Naive thymus-derived CD4-positive, alpha-beta T cell (primary cell): ENCODE measurements around the gene GMDS. TPM values are rescaled to one million over a fixed set of nuclear protein-coding genes. Genes with fewer than 3 reads are reported as not detected.

Experiments used
- ATAC-seq: fragments of 150-1000 bp; cut with Tn5 transposase; 2 replicates; pipeline ENCODE4 v1.10.0; 2021; ENCODE audit warnings: mild to moderate bottlenecking, moderate library complexity
- CTCF ChIA-PET: fragments of 350-600 bp; sonication (Branson Sonifier 250); formaldehyde crosslinking; loops from one replicate; lab custom pipeline; 2021; ENCODE audit warnings: antibody characterized with exemption; lab: Charles Lee
- POLR2A ChIA-PET: fragments of 350-600 bp; sonication (Branson Sonifier 250); formaldehyde crosslinking; loops from one replicate; lab custom pipeline; 2021; ENCODE audit warnings: antibody characterized with exemption, inconsistent platforms; lab: Charles Lee
- DNase-seq, 9 donors: peaks; one replicate each; pipeline versions ENCODE4 v3.0.0 to v3.0.0-alpha.2; 2020 to 2022; ENCODE audit warnings: mixed read lengths in 1 of 9
- H3K27ac ChIP-seq: one replicate; pipeline ENCODE4 v1.7.0; 2013; ENCODE audit warnings: mild to moderate bottlenecking, low read depth, low read length, moderate library complexity
- H3K27me3 ChIP-seq, 2 donors: one replicate each; pipeline ENCODE4 v1.7.0; 2013; ENCODE audit warnings: low read length in 2 of 2, mild to moderate bottlenecking in 2 of 2, moderate library complexity in 2 of 2; ENCODE audit not compliant: control insufficient read depth in 2 of 2, insufficient read depth in 2 of 2
- H3K36me3 ChIP-seq, 3 experiments: 1 replicate in 2 of 3; 2 replicates in 1 of 3; pipeline ENCODE4 v1.7.0; 2013; ENCODE audit warnings: low read length in 3 of 3, mild to moderate bottlenecking in 3 of 3, moderate library complexity in 1 of 3; ENCODE audit not compliant: insufficient read depth in 3 of 3, control insufficient read depth in 2 of 3
- H3K4me1 ChIP-seq, 2 donors: one replicate each; pipeline ENCODE4 v1.7.0; 2013; ENCODE audit warnings: low read length in 2 of 2, mild to moderate bottlenecking in 2 of 2, moderate library complexity in 1 of 2; ENCODE audit not compliant: control insufficient read depth in 2 of 2, insufficient read depth in 2 of 2
- H3K4me3 ChIP-seq: 2 replicates; pipeline ENCODE4 v1.7.0; 2013; ENCODE audit warnings: mild to moderate bottlenecking, low read length
- H3K9me3 ChIP-seq, 3 experiments: 1 replicate in 2 of 3; 2 replicates in 1 of 3; pipeline ENCODE4 v1.7.0; 2013; ENCODE audit warnings: low read length in 3 of 3; ENCODE audit not compliant: control insufficient read depth in 2 of 3
- H3K27ac Mint-ChIP-seq, 9 donors: one replicate each; pipeline ENCODE4 v1.8.0; 2020 to 2022; ENCODE audit warnings: mixed read lengths in 9 of 9, mild to moderate bottlenecking in 8 of 9, moderate library complexity in 5 of 9, inconsistent platforms in 2 of 9
- H3K27me3 Mint-ChIP-seq, 5 donors: one replicate each; pipeline ENCODE4 v1.8.0; 2021 to 2022; ENCODE audit warnings: mixed read lengths in 5 of 5, mild to moderate bottlenecking in 1 of 5
- H3K36me3 Mint-ChIP-seq, 5 donors: one replicate each; pipeline ENCODE4 v1.8.0; 2020 to 2022; ENCODE audit warnings: mixed read lengths in 5 of 5, mild to moderate bottlenecking in 3 of 5, inconsistent platforms in 1 of 5
- H3K4me1 Mint-ChIP-seq, 7 donors: one replicate each; pipeline ENCODE4 v1.8.0; 2020 to 2022; ENCODE audit warnings: mixed read lengths in 7 of 7, mild to moderate bottlenecking in 3 of 7, inconsistent platforms in 1 of 7
- H3K4me3 Mint-ChIP-seq, 10 donors: one replicate each; pipeline ENCODE4 v1.8.0; 2020 to 2022; ENCODE audit warnings: mild to moderate bottlenecking in 10 of 10, mixed read lengths in 10 of 10, moderate library complexity in 6 of 10, inconsistent platforms in 2 of 10
- H3K9me3 Mint-ChIP-seq, 11 donors: one replicate each; pipeline ENCODE4 v1.8.0; 2020 to 2022; ENCODE audit warnings: mixed read lengths in 11 of 11, mild to moderate bottlenecking in 4 of 11, inconsistent platforms in 1 of 11, moderate library complexity in 1 of 11
- intact Hi-C, 2 donors: fragments of 100-400 bp; cut with micrococcal nuclease; formaldehyde crosslinking; loops; one replicate each; pipeline ENCODE4 v1.15.1; 2023
- polyA plus RNA-seq, 2 donors: library from polyadenylated mRNA; unstranded; fragments of 300-500 nt; fragmentation: Illumina TruSeq; gene quantifications; one replicate each; pipeline ENCODE4 v1.2.3, GENCODE V29; 2021
- total RNA-seq, 6 experiments: library from RNA in 5 of 6; stranded (reverse) in 5 of 6; gene quantifications; 1 replicate in 5 of 6; 2 replicates in 1 of 6; pipeline ENCODE4 v1.2.3 and lab custom pipeline; 2021 to 2026

GMDS gene
- total and polyA plus RNA-seq, 7 experiments from 2014 or later: 12.7 to 33.9 (median 18.3) TPM

DNA sequence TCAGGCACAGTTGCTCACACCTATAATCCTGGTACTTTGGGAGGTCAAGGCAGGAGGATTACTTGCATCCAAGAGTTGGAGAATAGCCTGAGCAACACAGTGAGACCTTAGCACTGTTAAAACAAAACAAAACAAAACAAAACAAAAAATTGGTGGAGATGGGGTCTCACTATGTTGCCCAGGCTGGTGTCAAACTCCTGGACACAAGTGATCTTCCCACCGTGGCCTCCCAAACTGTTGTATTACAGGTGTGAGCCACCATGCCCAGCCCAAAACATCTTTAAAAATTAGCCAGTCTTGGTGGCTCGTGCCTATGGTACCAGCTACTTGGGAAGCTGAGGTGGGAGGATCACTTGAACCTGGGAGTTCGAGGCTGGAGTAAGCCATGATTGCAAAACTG, 120.2 kb downstream of the GMDS start:
- Mint-ChIP-seq H3K36me3 (peaks cover 0 to 40% (median 18%) of the 10 kb centered on the region in 5 donors), H3K27ac (peak overlapping the region in 1 of 9 donors; percentile 33), H3K9me3 (no peaks in the 10 kb centered on the region), H3K4me3 (no peak overlapping the region), H3K27me3 (no peaks in the 10 kb centered on the region), H3K4me1 (peaks cover 11 to 32% (median 26%) of the 10 kb centered on the region in 7 donors)
- ChIA-PET POLR2A (no interaction called here), CTCF (no interaction called here)
- H3K4me1 ChIP-seq: peaks cover 0 to 3% of the 10 kb centered on the region in 2 donors
- no peaks in the 10 kb centered on the region for H3K27me3 ChIP-seq
- H3K27ac ChIP-seq: no peak overlapping the region
- H3K4me3 ChIP-seq: no peak overlapping the region
- intact Hi-C loops: no loop called here
- DNase-seq (no peak), ATAC-seq (no peak)
- no peaks in the 10 kb centered on the region for H3K9me3 ChIP-seq
- no peaks in the 10 kb centered on the region for H3K36me3 ChIP-seq

DNA sequence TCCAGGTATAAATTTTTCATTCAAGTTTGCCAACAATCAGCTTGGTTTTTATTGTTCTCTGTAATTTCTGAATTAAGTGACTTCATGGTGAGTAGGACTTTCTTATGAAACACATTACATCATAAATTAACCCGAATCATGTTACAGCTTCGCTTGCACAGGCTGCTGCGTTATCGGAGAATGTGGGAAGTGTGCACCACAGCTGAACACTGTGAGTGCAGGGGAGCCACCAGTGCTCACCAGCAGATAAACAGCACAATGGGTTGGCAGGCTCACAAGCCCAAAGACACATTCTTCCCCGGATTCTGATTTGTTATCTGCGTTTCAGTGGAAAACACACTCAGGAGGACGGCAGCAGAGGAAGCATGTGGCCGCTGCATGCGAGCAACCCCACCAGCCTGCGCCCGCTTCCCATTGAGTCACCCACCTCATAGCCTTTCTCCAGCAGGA, 121.1 kb downstream of the GMDS start:
- intact Hi-C loops: no loop called here
- no peaks in the 10 kb centered on the region for H3K27me3 Mint-ChIP-seq
- Histone ChIP-seq H3K27me3 (no peaks in the 10 kb centered on the region), H3K4me1 (peaks cover 0 to 3% of the 10 kb centered on the region in 2 donors), H3K36me3 (no peaks in the 10 kb centered on the region), H3K27ac (no peak overlapping the region), H3K9me3 (no peaks in the 10 kb centered on the region), H3K4me3 (no peak overlapping the region)
- no peak for DNase-seq
- ChIA-PET CTCF (interaction anchor here (0.7 kb wide), 1 partner anchor 9 kb away, joined by 3 read pairs; no protein-coding TSS in a partner anchor), POLR2A (no interaction called here)
- peaks cover 7 to 23% (median 20%) of the 10 kb centered on the region in 7 donors for H3K4me1 Mint-ChIP-seq
- peak overlapping the region in 1 of 9 donors; percentile 33 for H3K27ac Mint-ChIP-seq
- H3K36me3 Mint-ChIP-seq: peaks cover 0 to 40% (median 18%) of the 10 kb centered on the region in 5 donors
- no peaks in the 10 kb centered on the region for H3K9me3 Mint-ChIP-seq
- no peak overlapping the region for H3K4me3 Mint-ChIP-seq
- ATAC-seq: peak; percentile 69

DNA sequence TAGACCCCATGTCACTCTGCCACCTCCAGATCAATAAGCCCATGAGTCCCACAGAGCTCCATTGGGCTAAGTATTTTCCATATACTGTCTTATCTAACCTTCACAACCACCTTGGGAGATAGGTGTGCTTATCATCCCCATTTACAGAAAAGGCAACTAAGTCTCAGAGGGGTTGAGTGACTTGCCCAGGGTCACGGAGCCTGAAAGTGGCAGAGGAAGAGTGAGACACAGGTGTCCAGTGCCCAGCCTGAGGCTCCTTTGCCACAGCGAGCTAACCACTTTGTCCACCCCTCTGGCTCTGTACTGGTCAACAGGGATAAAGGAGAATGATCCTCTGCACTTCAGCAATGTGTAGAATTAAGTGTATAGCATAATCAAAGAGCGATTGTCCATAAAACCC, 124.5 kb downstream of the GMDS start:
- ChIA-PET CTCF (no interaction called here), POLR2A (no interaction called here)
- H3K4me3 Mint-ChIP-seq: no peak overlapping the region
- Histone ChIP-seq H3K27me3 (no peaks in the 10 kb centered on the region), H3K9me3 (no peaks in the 10 kb centered on the region), H3K4me3 (no peak overlapping the region), H3K36me3 (no peaks in the 10 kb centered on the region), H3K27ac (no peak overlapping the region), H3K4me1 (no peaks in the 10 kb centered on the region)
- H3K9me3 Mint-ChIP-seq: no peaks in the 10 kb centered on the region
- no peaks in the 10 kb centered on the region for H3K27me3 Mint-ChIP-seq
- no peak for ATAC-seq
- H3K36me3 Mint-ChIP-seq: peaks cover 0 to 44% (median 22%) of the 10 kb centered on the region in 5 donors
- H3K27ac Mint-ChIP-seq: no peak overlapping the region
- intact Hi-C loops: no loop called here
- DNase-seq: no peak
- H3K4me1 Mint-ChIP-seq: peaks cover 0 to 9% (median 0%) of the 10 kb centered on the region in 7 donors

DNA sequence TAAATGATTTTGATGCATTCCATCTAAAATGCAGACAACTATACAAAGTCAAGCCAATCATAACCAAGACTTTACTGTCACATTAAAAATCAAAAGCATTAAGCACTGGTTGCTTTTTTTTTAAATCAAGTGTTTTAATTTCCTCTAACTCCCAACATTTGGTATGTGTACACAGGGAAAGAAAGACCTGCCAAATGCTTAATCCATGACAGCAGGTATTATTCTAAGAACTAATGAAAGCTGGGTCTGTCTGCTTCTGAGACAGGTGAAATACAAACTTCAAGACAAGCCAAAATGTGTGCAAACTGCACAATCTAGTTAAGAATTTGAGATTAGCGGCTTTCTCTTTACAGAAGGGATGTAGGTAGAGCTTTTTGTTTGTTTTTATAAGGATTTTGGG, 126.1 kb downstream of the GMDS start:
- no peak overlapping the region for H3K27ac Mint-ChIP-seq
- no peaks in the 10 kb centered on the region for H3K9me3 Mint-ChIP-seq
- CTCF ChIA-PET: no interaction called here
- Histone ChIP-seq H3K36me3 (no peaks in the 10 kb centered on the region), H3K4me1 (no peaks in the 10 kb centered on the region), H3K27ac (no peak overlapping the region), H3K4me3 (no peak overlapping the region), H3K9me3 (no peaks in the 10 kb centered on the region), H3K27me3 (no peaks in the 10 kb centered on the region)
- no peaks in the 10 kb centered on the region for H3K27me3 Mint-ChIP-seq
- ATAC-seq: no peak
- peaks cover 2 to 38% (median 17%) of the 10 kb centered on the region in 5 donors for H3K36me3 Mint-ChIP-seq
- H3K4me3 Mint-ChIP-seq: no peak overlapping the region
- H3K4me1 Mint-ChIP-seq: peaks cover 0 to 9% (median 0%) of the 10 kb centered on the region in 7 donors
- POLR2A ChIA-PET: interaction anchor here (0.7 kb wide), 1 partner anchor 244 kb away, joined by 3 read pairs; no protein-coding TSS in a partner anchor
- no peak for DNase-seq
- intact Hi-C loops: no loop called here

DNA sequence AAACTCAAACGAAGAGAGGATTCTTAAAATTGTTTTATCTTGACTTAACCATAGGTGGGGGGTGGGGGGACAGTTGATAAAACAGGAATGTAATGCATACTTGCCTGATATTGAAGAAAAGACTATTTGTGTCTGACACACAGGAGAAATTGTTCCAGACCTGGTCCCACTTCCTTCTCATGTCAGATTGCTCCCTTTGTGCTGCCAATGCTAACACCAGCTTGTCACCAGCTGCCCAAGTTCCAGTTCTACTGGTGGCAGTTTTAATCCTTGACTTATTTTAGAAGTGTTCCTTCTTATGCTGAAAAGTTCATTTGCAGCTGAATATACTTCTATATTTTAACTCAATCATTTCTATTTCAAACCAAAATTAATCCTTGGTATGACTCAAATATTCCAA, 127.3 kb downstream of the GMDS start:
- H3K27ac ChIP-seq: no peak overlapping the region
- ATAC-seq (no peak), DNase-seq (no peak)
- no peaks in the 10 kb centered on the region for H3K27me3 ChIP-seq
- no peak overlapping the region for H3K27ac Mint-ChIP-seq
- H3K4me1 ChIP-seq: no peaks in the 10 kb centered on the region
- intact Hi-C loops: no loop called here
- H3K36me3 Mint-ChIP-seq: peaks cover 5 to 37% (median 13%) of the 10 kb centered on the region in 5 donors
- no peak overlapping the region for H3K4me3 Mint-ChIP-seq
- peaks cover 0 to 12% (median 0%) of the 10 kb centered on the region in 7 donors for H3K4me1 Mint-ChIP-seq
- H3K27me3 Mint-ChIP-seq: no peaks in the 10 kb centered on the region
- CTCF ChIA-PET: interaction anchor here (0.8 kb wide), 1 partner anchor 516 kb away, joined by 3 read pairs; no protein-coding TSS in a partner anchor
- POLR2A ChIA-PET: no interaction called here
- no peak overlapping the region for H3K4me3 ChIP-seq
- H3K9me3 ChIP-seq: no peaks in the 10 kb centered on the region
- no peaks in the 10 kb centered on the region for H3K36me3 ChIP-seq
- no peaks in the 10 kb centered on the region for H3K9me3 Mint-ChIP-seq

DNA sequence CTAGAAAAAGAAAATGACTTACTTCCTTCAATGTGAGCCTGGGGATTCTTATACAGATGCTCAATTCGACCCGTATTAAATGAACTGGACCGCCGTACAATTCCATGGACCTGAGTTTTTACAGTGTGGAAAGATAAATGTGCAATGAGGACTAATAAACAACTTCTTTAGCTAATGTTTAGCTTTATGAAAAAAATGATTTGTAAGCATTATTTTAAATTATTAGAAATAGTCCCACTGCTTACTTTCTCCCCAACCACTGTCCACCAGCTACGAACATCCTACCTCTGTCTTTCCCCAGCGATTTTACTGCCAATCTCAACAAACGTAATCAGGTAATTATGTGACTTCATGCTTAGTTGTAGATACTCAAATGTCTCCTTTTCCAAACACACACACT, 128.0 kb downstream of the GMDS start:
- ChIA-PET CTCF (no interaction called here), POLR2A (no interaction called here)
- H3K4me3 ChIP-seq: no peak overlapping the region
- intact Hi-C loops: no loop called here
- H3K4me1 Mint-ChIP-seq: peaks cover 0 to 11% (median 5%) of the 10 kb centered on the region in 7 donors
- no peak for DNase-seq
- H3K36me3 Mint-ChIP-seq: peaks cover 3 to 31% (median 12%) of the 10 kb centered on the region in 5 donors
- H3K4me1 ChIP-seq: no peaks in the 10 kb centered on the region
- H3K9me3 Mint-ChIP-seq: no peaks in the 10 kb centered on the region
- no peaks in the 10 kb centered on the region for H3K27me3 Mint-ChIP-seq
- no peak overlapping the region for H3K27ac ChIP-seq
- H3K36me3 ChIP-seq: no peaks in the 10 kb centered on the region
- ATAC-seq: no peak
- no peaks in the 10 kb centered on the region for H3K9me3 ChIP-seq
- no peak overlapping the region for H3K4me3 Mint-ChIP-seq
- no peaks in the 10 kb centered on the region for H3K27me3 ChIP-seq
- no peak overlapping the region for H3K27ac Mint-ChIP-seq

DNA sequence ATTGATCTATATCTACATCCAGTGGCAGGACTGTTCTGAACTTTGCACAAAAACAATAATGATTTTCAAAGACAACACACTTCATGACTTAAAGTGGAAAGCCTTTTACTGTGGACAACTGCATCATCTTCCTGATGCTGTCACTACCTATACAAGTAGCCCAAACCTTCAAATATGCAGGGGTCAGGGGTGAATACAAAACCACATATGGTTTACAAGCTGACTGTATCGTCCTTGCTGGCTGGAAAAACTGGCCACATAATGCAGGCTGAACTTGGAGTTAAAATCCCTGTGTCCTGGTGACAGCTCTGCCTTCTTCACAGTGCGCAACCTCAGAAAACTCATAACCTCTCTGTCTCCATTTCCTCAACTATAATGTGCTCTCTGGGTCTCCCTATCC, 128.9 kb downstream of the GMDS start:
- H3K27me3 ChIP-seq: no peaks in the 10 kb centered on the region
- Mint-ChIP-seq H3K9me3 (no peaks in the 10 kb centered on the region), H3K27ac (no peak overlapping the region), H3K27me3 (no peaks in the 10 kb centered on the region), H3K4me1 (peaks cover 5 to 18% (median 8%) of the 10 kb centered on the region in 7 donors), H3K4me3 (no peak overlapping the region), H3K36me3 (peaks cover 0 to 23% (median 12%) of the 10 kb centered on the region in 5 donors)
- no peaks in the 10 kb centered on the region for H3K9me3 ChIP-seq
- no peak overlapping the region for H3K27ac ChIP-seq
- no peaks in the 10 kb centered on the region for H3K4me1 ChIP-seq
- ChIA-PET CTCF (interaction anchor here (0.8 kb wide), 1 partner anchor 12 kb away, joined by 4 read pairs; no protein-coding TSS in a partner anchor), POLR2A (no interaction called here)
- intact Hi-C loops: no loop called here
- DNase-seq (no peak), ATAC-seq (no peak)
- H3K4me3 ChIP-seq: no peak overlapping the region
- no peaks in the 10 kb centered on the region for H3K36me3 ChIP-seq
